Activated naive CD4-positive, alpha-beta T cell treated with anti-CD3 and anti-CD28 coated beads, Interleukin-2, amount 50 U/mL, for 24 hours (primary cell): ENCODE measurements around the gene SPRR2G.
"Not testable (repeated sequence)": the region's sequence is repeated elsewhere in the genome, so short reads cannot be mapped to it uniquely, and the experiment has no call there.

ENCODE experiments used
- H3K27ac Mint-ChIP-seq: one replicate; pipeline ENCODE4 v1.8.0; 2021; ENCODE audit warnings: mild to moderate bottlenecking, mixed read lengths
- H3K27me3 Mint-ChIP-seq: one replicate; pipeline ENCODE4 v1.8.0; 2021; ENCODE audit warnings: mixed read lengths
- H3K36me3 Mint-ChIP-seq: one replicate; pipeline ENCODE4 v1.8.0; 2021; ENCODE audit warnings: mixed read lengths
- H3K4me1 Mint-ChIP-seq: one replicate; pipeline ENCODE4 v1.8.0; 2021; ENCODE audit warnings: mixed read lengths
- H3K4me3 Mint-ChIP-seq: one replicate; pipeline ENCODE4 v1.8.0; 2021; ENCODE audit warnings: mild to moderate bottlenecking, mixed read lengths
- H3K9me3 Mint-ChIP-seq: one replicate; pipeline ENCODE4 v1.8.0; 2021; ENCODE audit warnings: mixed read lengths

Gene SPRR2G

DNA sequence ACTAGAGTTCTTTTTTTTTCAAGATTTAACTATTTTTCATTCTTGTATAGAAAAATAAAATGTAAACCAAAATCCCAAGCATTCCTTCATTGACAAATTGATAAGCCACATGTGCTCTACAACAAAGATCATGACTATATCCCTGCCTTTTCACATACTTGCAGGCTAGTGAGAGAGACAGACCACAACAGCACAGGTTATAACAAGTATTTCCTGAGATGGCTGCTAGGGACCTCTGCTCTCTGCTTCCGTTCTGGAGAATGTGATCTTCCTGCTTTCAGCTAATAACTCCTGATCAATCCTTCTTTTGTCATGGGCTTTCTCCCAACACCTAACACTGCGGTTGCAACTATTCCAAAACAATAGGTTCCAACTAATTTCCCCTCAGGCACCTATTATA lies 23.4 kb downstream of the SPRR2G start:
- Mint-ChIP-seq H3K27ac (no peak overlapping the region), H3K4me3 (no peak overlapping the region), H3K36me3 (peaks cover 4% of the 10 kb centered on the region)

GRCh38 chr1:153125536-153125935 lies 25.2 kb downstream of the SPRR2G start:
- H3K4me1 Mint-ChIP-seq: no peaks in the 10 kb centered on the region
- H3K4me3 Mint-ChIP-seq: no peak overlapping the region
- no peak overlapping the region for H3K27ac Mint-ChIP-seq
- peaks cover 18% of the 10 kb centered on the region for H3K27me3 Mint-ChIP-seq
- peaks cover 6% of the 10 kb centered on the region for H3K36me3 Mint-ChIP-seq
- peaks cover 15% of the 10 kb centered on the region for H3K9me3 Mint-ChIP-seq

More for the DNA sequence above, 23.4 kb downstream of the SPRR2G start:
- peaks cover 15% of the 10 kb centered on the region for H3K9me3 Mint-ChIP-seq
- peaks cover 22% of the 10 kb centered on the region for H3K27me3 Mint-ChIP-seq
- no peaks in the 10 kb centered on the region for H3K4me1 Mint-ChIP-seq

DNA sequence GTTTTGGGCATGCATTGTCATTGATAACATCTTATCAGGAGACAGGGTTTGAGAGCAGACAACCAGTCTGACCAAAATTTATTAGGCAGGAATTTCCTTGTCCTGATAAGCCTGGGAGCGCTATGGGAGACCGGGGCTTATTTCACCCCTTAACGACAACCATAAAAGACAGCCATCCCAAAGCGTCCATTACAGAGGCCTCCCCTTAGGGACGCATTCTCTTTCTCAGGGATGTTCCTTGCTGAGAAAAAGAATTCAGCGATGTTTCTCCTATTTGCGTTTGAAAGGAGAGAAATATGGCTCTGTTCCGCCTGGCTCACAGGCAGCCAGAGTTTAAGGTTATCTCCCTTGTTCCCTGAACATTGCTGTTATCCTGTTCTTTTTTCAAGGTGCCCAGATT lies 26.9 kb downstream of the SPRR2G start:
- H3K9me3 Mint-ChIP-seq: peaks cover 15% of the 10 kb centered on the region
- H3K27me3 Mint-ChIP-seq: peaks cover 16% of the 10 kb centered on the region
- not testable (repeated sequence) for H3K4me3 Mint-ChIP-seq, H3K4me1 Mint-ChIP-seq, H3K36me3 Mint-ChIP-seq, H3K27ac Mint-ChIP-seq

- peaks cover 6% of the 10 kb centered on the region for H3K36me3 Mint-ChIP-seq
- no peaks in the 10 kb centered on the region for H3K4me1 Mint-ChIP-seq
- no peak overlapping the region for H3K27ac Mint-ChIP-seq
- peaks cover 15% of the 10 kb centered on the region for H3K9me3 Mint-ChIP-seq
- H3K27me3 Mint-ChIP-seq: peaks cover 19% of the 10 kb centered on the region
- H3K4me3 Mint-ChIP-seq: no peak overlapping the region
Observed at GRCh38 chr1:153122831-153123421, 27.8 kb downstream of the SPRR2G start.

DNA sequence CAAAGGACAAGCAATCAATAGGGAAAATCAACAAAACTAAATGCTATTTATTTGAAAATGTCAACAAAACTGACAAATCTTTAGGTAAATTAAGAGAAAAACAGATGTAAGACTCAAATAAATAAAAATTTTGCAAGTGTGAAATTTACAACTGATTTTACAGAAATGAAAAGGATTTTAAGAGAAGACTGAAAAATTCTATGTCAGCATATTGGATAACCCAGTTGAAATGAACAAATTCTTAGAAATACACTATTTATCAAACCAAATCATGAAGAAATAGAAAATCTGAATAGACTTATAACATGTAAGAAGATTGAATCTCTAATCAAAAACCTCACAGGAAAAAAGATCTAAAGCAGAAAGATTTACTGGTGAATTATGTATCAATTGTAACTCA lies 29.7 kb downstream of the SPRR2G start:
- peaks cover 27% of the 10 kb centered on the region for H3K27me3 Mint-ChIP-seq
- H3K9me3 Mint-ChIP-seq: peaks cover 14% of the 10 kb centered on the region
- H3K27ac Mint-ChIP-seq: no peak overlapping the region
- peaks cover 6% of the 10 kb centered on the region for H3K36me3 Mint-ChIP-seq
- H3K4me1 Mint-ChIP-seq: no peaks in the 10 kb centered on the region
- no peak overlapping the region for H3K4me3 Mint-ChIP-seq

DNA sequence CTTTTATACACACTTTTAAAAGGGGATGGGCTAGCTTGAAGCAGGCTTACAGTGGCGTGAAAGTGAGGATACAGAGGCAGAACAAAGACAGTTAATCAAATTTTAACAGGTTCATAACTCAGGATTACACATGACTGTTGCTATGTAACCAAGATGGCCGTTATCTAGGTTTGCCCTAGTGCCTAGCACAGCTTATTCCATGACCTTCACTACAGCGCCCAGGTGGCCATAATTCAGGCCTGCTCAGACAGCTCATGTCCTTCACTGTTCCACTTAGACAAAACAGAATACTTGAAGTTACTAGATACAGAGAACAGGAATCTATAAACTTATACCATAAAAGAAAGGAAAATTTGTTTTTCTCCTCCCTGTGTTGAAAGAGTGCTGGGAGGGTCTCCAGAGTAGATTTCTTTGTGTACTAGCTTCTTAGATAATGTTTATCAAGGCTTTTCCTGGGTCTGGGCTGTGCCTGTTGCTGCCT lies 31.2 kb downstream of the SPRR2G start:
- Mint-ChIP-seq H3K27me3 (peaks cover 33% of the 10 kb centered on the region), H3K27ac (no peak overlapping the region), H3K9me3 (no peaks in the 10 kb centered on the region), H3K4me1 (no peaks in the 10 kb centered on the region), H3K36me3 (peaks cover 2% of the 10 kb centered on the region), H3K4me3 (no peak overlapping the region)

- peaks cover 32% of the 10 kb centered on the region for H3K27me3 Mint-ChIP-seq
- not testable (repeated sequence) for H3K27ac Mint-ChIP-seq, H3K4me1 Mint-ChIP-seq, H3K36me3 Mint-ChIP-seq, H3K4me3 Mint-ChIP-seq, H3K9me3 Mint-ChIP-seq
Observed at GRCh38 chr1:153115264-153115663, 35.4 kb downstream of the SPRR2G start.

GRCh38 chr1:153113416-153113815 lies 37.3 kb downstream of the SPRR2G start, which contains the start of gene SPRR2F:
Gene SPRR2F, minus strand, starts transcription at chr1:153113516. Its CDS starts 783 bp downstream, at chr1:153112733.
- peaks cover 28% of the 10 kb centered on the region for H3K27me3 Mint-ChIP-seq
- no peaks in the 10 kb centered on the region for H3K4me1 Mint-ChIP-seq
- H3K36me3 Mint-ChIP-seq: no peaks in the 10 kb centered on the region
- no peak within 1 kb of the TSS for H3K27ac Mint-ChIP-seq
- H3K9me3 Mint-ChIP-seq: no peaks in the 10 kb centered on the region
- no peak within 1 kb of the TSS for H3K4me3 Mint-ChIP-seq

DNA sequence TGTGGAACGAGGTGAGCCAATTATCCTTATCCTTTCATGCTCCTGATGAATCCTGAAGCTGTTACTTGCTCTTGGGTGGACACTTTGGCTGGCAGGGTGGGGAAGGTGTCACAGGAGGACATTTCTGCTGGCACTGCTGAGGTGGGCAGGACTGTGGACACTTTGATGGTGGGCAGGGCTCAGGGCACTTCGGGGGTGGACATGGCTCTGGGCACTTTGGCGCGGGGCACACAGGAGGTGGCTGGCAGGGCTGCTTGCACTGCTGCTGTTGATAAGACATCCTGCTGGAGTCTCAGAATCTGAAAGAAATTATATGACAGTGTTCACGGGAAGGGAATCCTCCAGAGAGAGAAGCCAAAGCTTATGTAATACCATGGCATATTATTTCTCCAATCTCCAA lies 38.2 kb downstream of the SPRR2G start:
- H3K4me1 Mint-ChIP-seq, H3K27ac Mint-ChIP-seq, H3K4me3 Mint-ChIP-seq, H3K36me3 Mint-ChIP-seq, H3K9me3 Mint-ChIP-seq: not testable (repeated sequence)
- H3K27me3 Mint-ChIP-seq: peaks cover 20% of the 10 kb centered on the region

GRCh38 chr1:153100245-153100644 lies 50.4 kb downstream of the SPRR2G start:
- Mint-ChIP-seq H3K27me3 (peaks cover 24% of the 10 kb centered on the region), H3K9me3 (no peaks in the 10 kb centered on the region), H3K36me3 (no peaks in the 10 kb centered on the region), H3K4me3 (no peak overlapping the region), H3K27ac (no peak overlapping the region), H3K4me1 (no peaks in the 10 kb centered on the region)
